Stimulated activated CD4-positive, alpha-beta T cell treated with anti-CD3 and anti-CD28 coated beads, Interleukin-1b, Interleukin-23, amount 100 ng/mL, for 24 hours (primary cell): ENCODE data around the gene EIF5A.
A peak's percentile ranks its signal among the peaks of the same experiment; 100 is the strongest.

Experiments
- DNase-seq, 4 experiments: peaks; one replicate each; pipeline ENCODE4 v3.0.0-alpha.2; 2020; ENCODE audit warnings: low read depth in 4 of 4, low spot score in 1 of 4

The EIF5A gene

DNA sequence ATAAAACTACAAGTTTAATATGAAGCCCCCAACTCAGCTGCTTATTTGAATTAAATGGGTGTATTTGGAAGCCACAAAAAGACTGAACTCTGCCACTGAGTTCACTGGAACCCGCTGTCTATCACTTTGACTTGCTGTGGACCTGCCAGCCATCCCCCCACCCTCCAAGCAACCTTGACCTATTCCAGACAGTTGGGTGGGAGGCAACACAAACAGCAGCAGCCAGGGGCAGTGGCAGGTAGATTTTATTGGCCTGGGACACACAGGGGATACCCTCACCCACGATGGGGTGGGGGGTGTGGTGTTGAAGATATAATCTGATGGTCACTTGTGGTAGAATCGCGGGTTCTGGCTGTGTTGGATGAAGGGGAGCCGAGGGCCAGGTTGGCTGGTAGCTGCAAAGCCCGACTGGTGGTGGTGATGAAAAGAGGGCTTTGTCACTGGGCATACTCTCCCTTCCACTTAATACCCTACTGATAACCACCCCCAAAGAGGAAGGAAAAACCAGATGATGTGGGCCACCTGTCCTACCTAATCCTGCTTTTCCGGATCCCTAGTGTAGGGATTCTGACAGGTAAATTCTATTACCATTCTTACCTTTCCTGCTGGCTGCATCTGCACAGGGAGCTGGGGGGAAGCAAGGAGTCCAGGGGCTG is 5.1 kb downstream of the EIF5A start:
- DNase-seq: no peak

DNA sequence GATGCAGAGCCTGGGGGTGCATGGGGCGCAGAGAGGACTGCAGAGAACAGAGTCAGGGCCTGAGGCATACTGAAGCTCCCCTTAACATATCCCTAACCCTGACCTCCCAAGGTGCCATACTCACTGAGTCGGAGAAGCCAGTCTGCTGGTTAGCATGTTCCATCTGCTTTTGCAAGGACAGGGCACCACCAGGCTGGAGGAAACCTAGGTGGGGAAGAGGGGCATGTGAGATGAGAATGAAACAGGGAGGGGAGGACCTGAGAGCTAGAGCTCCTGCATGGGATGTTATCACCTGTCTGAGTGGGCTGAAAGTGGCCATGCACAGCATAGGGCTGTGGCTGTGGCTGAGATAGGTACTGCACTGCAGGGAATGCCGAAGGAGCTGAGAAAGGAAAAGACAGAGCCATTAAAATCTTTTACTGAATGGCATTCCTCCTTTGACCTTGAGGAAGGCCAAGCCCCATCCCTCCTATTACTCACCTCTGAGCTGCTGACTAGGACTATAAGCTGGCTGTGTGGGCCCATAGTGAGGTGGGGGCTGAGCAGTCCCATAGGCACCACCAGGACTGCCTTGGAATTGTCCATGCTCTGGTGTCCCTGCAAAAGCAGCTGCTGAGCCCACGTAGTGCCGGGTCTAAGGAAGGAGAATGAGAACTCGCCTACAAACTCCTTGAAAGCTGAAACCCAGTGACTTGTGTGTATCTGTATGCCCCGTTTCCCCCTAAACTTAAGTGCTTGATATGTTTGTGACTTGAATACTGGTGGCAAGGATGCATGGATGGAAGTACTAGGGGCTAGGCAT is 5.9 kb downstream of the EIF5A start:
- no peak for DNase-seq

DNA sequence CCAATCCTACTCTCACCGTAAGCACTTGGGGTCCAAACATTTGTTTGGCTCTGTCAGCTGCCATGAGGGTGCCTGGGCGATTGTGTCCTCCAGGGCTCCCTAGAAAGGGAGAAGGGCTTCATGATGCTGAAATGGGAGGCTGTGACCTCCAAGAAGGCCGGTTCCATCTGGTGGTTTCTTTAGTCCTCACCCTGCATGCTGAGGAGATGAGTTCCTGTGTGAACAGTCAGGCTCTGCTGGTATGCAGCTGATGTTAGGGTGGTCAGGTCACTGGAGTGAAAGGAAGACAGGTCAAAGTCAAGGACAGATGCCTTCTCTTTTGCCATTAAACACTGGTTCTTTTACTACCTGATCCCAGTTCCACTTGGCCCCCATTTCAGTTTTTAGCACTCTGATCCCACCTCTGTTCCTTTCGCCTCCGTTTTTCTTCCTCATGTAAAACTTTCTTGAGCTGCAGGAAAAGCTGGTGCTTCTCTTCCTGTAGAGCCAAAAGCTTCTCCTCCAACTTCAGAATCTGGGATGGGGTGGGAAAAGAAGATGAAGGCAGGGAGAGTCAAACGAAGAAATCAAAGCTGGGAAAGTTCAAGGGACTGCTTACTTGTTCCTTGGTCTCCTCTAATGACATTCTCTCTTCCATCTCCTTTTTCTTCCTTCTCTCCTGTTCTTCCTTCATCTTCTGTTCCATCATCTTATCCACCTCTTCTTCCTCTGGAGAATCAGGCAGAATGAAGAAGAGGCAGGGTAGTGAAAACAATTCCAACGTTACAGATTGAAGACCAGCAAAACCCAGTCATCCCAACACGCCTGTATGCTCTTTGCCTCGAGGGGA is 6.7 kb downstream of the EIF5A start:
- no peak for DNase-seq

DNA sequence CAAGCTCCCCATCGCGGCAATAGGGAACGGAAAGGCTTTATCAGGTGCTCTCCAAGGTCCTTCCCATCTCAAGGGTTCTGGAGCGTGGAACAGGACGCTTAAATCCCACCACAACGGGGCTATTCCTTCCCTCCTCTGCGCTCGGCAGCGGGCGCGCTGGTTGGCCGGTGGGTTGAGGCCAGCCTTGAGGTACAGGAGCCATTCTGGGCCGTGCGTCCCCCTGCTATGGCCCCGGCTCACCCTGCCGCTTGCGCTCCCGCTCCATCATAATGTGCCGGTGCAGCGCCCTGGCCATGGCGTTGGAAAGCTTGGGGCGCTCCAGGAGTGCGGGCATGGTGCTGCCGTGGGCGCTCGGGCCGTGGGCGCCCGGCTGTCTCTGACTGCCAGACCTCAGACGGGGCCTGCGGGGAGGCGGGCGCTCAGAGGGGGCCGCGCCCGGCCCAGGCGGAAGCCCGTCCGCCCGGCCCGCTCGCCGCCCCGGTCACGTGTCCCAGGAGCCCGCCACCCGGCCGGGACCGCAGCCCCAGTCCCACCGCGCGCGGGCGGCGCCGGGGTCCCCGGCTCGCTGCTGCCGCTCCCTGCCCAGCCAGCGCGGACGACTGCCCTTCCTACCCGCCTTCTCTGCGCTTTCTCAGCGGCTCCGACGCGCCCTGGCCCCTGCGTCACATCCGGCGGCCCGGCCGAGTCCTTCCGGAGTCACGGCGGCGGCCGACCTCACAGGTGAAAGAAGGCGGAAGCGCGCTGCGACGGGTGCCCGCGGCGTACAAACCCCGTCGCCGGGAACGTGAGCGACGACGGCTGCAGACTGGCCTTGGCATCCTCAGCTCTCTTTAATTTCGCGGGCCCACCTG is 7.5 kb downstream of the EIF5A start, which contains the start of gene GPS2:
Gene GPS2, minus strand, starts transcription at position 642 of the 851 bp plus-strand sequence. Its CDS starts 308 bp downstream, at position 334.
- peak; percentile 83 to 94 (median 91) for DNase-seq

DNA sequence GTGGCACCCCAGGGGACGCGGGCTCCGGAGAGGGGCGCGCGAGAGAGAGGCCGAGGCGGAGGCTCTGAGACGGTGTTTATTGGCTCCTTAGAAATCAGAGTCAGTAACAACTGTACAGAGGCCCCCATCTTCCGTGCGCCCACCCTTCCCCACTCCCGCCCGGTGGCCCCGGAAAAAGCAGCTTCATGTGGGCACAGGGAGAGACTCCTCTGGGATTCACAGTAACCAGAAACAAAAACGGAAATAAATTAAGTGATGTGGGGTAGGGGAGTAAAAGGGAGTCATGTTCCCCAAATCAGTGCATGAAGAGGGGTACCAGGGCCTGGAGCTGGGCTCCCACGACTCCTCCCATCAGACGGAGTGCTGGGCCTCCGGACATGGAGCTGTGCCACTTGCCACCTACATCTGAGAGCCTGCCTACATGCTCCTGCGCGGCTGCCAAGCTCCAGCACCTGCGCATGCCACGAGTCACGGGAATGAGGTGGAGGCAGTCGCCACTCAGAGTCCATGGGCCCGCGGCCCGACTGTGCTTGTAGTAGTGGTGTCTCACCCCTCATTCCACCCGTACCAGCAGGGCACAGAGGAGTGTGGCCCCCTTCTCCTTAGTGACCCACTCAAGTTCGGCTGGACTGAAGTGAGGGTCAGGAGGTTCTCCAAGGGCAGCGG is 8.3 kb downstream of the EIF5A start:
- DNase-seq: no peak

DNA sequence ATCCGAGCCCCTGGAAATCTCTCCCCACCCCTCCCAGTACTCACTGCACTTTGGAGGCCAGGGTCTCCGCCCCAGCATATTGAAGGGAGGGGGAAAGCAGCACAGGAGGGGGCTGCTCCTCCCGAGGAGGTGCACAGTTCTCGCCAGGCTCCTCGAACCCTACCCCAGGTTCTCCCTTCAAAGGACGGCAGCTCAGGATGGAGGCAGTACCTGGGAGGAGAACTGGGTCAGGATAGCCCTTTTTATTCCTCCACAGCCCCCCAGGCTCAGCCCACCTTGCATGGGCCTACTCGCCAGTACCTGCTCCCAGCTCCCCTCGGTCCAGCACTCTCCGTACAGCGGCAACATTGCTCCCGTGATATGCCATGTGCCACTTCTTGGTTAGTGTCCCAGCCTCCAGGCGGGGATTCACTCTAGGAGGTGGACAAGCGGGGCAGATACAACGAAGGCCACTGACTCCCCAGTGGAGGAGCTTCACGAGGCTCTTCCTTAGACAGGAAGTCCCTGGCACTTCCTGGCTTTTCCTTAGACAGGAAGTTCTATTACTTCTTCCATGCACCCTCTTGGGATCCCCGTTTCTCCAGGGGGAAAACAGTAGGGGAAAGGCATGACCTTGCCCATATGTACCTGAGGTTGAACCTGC is 9.9 kb downstream of the EIF5A start:
- no peak for DNase-seq

DNA sequence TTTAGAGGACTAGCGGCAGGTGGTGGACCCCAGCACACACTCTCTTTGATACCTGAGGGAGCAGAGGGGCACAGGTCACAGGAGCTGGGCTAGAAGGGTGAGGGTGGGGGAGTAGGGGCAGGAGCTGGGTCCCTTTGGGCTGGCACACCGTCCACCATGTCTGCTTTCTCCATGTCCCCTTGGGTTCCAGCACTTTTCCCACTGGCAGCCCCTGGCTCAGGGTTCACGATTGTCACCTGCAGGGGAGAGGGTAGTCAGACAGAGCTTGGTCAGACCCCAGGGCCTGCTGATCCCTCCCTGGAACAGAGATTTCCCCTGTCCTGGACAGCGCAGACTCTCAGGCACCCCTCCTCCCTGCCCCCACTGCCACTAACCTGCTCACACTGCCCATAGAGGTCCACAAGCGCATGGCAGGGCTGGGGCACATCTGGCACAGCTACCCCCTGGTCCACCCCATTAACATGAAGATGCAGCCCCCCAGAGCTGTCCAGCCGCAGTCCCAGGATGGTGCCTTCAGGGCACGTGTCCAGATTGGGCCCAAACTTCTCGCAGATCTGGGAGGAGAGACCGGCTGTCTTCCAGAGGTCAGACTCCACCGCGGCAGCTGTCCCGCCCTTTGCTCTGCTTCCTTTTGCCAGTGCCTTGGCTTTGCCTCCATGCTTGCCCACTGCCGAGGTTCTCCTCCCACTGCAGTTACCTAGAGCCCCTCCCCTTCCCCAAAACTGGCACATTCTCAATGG is 10.9 kb downstream of the EIF5A start:
- no peak for DNase-seq

DNA sequence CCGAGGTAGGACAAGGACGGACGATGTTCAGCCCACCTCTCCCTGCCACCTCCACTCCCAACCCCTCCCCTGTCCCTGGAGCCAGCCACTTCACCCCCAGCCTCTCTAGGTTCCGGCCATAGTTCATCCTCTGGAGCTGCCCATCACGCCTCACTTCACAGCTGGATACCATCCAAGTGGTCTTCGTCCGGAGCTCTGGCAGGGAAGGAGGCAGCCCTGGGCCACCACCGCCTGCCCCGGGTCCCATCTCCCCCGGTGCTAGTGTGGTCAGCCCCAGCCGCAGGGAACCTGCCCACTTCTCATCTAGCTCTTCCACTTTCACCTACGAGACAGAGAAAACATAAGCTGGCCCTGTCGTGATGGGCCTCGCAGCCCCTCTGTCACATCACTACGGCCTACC is 14.0 kb downstream of the EIF5A start:
- no peak for DNase-seq

DNA sequence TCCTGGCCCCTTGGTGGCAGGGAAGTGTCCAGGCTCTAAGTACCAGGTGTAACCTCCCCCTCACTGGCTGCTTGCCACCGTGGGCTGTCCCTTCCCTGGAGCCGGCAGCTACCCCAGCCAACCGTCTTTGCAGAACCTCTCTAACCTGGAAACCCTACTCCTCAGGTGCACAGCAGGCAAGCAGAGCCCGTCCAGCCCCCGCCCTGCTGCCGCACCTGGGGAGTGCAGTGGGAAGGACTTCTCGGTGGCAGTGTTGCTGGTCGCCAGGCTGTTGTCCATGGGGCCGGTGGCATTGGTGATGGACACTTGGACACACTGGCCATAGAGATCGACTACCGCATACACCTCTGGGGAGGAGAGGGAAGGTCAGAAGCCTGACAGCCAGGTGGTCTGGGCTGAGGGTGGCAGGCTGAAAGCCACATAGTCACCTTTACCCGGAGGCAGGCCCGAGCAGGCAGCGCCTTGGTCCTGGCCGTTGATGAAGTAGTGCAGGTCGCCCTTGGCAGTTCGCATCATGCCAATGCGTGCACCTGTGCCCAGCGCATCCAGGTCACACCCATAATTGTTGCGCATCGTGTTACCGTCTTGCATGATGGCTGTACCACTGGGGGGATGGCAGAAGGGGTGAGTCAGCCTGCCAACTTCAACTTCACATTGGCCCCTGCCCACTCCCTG is 15.2 kb downstream of the EIF5A start:
- DNase-seq: no peak

DNA sequence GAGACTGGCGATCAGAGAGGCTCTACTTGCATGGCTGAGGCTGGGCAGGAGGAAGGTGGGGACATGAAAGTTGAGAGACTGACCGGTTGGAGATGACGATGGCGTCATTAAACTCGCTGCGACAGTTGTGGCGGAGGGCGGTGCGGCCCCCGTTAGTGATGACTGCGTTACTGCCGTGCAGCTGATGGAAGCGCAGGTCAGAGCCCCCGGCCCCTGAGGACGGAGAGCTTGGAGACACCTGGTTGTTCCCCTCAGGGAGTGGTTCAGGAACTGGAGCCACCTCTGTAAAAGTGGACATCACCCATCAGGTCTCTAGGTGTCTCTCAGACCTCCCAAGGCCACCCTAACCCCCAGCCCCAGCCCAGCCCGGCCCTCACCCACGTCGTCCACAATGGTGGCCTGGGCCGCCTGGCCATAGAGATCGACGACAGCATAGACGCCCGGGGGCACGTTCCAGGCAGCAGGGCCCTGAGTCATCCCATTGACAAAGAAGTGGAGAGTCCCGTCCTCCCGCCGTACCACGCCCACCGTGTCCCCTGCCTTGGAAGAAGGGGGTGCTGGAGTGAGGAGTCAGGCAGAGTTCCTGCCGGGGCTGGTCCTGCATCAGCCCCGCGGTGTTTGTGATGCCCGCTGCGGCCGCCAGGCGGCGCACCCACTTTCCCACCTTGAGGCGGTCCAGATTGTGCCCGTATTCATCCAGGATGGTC is 16.5 kb downstream of the EIF5A start:
- DNase-seq: peak in 1 of 4 experiments; percentile 41

DNA sequence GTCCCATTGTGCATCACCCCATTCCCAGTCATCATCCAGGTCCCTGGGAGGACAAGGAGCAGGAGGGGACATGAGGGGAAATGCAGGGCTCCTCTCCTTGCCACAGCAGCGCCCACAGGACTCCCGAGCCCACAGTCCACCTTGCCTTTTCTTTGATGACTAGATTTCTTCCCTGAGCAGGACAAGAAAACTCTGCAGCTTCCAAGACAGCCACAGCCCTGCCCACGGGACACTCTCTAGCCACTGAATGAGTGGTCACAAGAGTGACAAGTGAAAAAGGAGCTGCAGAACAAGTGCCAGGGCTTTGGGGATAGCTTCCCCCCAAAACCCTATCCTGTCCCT is 17.0 kb downstream of the EIF5A start:
- DNase-seq: no peak

DNA sequence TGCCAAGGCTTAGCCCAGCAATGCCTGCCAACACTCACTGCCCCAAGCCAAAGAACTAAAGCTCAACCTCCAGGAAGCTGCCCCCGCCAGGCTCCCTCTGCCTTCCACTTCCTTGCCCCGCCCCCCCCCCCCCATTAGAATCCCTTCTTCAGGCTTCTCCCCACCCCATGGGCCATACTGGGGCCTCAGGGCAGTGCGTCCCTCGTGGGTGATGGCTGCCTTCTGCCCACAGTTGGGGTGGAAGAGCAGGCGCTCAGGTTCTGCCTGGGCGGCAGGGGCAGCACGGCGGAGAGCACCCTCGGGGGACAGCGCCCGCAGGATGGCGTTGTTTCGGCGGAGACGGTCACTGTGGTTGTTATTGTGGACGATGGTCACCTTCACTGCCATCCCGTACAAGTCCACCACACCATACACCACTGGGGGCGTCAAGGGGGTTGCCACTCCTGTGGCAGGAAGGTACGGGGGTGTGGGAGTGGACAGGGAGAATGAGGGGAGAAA is 17.7 kb downstream of the EIF5A start:
- no peak for DNase-seq

DNA sequence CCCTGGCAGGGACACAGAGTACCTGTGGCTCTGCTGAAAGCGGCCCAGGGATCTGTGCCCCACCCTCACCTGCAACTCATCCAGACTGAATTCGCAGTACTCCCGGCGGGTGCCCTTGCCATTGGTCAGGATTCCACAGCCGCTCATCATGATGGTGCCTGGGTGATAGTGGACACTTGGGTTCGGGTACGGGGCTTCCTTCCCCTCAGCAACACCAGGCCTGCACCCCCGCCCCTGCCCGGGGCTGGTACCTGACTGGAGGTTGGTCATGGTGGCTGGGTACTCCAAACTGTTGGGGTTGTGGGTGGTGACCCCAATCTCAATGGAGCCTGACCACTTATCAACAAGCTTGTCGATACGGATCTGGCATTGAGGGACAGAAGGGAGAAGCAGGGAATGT is 18.8 kb downstream of the EIF5A start:
- DNase-seq: no peak

DNA sequence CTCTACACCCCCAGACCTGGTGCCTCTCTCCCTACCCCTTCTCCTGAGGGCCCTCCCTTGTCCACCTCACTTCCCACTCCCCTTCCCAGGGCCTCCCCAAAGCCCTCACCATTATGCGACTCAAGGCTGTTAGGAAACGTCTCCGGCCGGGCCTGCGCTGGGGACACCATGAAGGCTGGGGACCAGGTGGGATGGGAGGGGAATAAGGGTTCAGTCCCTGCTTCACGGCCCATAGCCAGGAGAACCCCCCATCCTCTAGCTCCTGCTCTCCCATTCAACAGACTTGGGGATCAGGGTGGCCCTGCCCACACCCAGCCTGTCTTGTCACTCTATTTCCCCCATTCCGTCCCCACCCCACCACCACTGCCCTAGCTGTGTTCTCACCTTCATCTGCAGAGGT is 19.6 kb downstream of the EIF5A start:
- DNase-seq: no peak

DNA sequence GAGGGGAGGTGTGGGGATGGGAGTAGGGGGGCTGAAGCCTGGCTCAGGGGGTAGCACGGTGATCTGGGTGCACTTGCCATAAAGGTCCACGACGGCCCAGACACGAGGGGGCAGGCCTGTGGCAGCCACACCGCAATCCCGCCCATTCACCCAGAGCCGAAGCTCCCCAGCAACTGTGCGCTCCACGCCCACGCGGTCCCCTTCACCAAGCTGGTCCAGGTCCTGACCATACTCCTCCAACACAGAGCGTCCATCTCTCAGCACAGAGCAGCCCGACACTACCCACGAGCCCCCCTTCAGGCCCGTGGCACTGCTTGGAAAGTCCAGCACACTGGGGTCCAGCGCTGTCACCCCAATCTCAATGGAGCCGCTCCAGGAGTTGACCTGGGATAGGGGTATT is 20.1 kb downstream of the EIF5A start:
- no peak for DNase-seq

DNA sequence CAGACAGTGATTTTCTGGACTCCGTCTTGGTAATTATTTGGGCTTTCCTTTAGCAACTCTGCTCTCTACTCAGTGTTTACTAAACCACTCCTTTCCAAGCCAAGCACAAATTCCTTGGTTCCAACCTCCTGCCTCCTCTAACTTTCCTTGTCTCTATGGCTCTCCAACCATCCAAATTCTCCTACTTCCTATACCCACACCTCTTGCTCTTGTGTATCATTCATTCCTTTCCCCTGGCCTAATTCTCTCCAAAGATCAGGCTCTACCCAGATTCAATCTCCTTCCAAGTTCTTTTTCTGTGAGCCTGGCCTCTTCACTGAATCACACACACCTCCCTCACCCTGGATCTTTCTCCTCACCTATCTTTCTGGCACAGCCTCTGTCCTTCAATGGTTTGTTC is 20.6 kb downstream of the EIF5A start:
- no peak for DNase-seq

DNA sequence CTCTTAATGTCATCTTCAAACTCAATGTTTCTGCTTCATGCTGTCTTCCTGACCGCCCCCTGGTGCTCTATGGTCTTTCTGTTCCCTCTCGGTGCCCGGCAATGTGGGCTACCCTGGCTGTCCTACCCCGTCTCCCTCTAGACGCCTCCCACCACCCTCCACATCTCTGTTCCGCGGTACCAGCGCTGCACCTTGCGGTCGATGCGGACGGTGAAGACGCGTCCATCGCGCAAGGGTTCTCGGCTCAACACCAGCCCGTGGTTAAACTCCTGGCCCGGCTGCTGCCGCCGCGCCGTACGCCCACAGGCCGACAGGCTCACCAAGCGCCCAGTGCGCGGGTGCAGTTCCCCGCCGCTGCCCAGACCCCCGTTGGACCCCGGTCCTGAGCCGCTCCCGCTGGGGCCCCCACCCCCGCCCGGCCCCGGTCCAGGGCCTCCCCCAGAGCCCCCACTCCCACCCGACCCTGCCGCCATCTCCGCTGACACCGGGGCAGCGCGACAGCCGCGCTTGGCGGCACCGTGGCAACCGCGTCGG is 21.5 kb downstream of the EIF5A start, which contains the start of gene NEURL4:
Gene NEURL4, minus strand, starts transcription at position 496 of the 534 bp plus-strand sequence. Its CDS starts 23 bp downstream, at position 473.
- DNase-seq: no peak
